NCI-H82 treated with DMSO at 0.1 percent for 48 hours (cell line): Measurements from ENCODE around the gene MRPS12.

Source experiments
- DNase-seq: peaks from one replicate; lab custom pipeline; 2025; ENCODE audit not compliant: unreplicated experiment; lab: John Stamatoyannopoulos, UW

Gene MRPS12

GRCh38 chr19:38910488-38910887, 20.3 kb upstream of the MRPS12 start:
- no peak for DNase-seq

DNA sequence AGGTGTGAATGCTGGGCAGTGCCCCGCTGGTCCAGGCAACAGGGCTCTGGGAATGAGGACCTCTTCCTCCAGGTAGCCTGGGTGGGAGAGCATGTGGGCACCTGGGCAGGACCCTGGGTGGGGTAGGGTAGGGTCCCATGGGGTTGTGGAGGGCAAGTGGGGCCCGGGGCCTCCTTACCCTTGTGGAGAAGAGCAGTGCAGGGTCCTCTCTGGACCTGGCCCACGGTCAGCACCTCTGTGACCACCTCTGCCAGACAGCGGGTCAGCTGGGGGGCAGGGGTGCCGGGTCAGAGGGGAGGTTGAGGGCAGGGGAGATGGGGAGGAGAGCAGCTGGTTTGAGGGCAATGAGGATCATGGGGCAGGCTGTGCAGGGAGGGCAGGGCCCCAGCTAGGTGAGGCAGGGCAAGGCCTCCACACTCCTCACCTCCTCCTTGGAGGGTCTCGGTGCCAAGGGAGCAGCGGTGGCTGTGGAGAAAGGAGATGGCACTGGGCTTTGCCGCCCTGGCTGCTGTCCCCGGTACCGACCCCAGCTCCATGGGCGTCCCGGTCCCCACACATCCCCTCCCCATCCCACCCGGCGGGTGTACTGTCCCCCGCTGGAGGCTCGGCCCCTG, 19.2 kb upstream of the MRPS12 start:
- DNase-seq: no peak

GRCh38 chr19:38912600-38913514, 17.9 kb upstream of the MRPS12 start:
- DNase-seq: no peak

- no peak for DNase-seq
Measured at GRCh38 chr19:38913958-38914357, 16.8 kb upstream of the MRPS12 start.

DNA sequence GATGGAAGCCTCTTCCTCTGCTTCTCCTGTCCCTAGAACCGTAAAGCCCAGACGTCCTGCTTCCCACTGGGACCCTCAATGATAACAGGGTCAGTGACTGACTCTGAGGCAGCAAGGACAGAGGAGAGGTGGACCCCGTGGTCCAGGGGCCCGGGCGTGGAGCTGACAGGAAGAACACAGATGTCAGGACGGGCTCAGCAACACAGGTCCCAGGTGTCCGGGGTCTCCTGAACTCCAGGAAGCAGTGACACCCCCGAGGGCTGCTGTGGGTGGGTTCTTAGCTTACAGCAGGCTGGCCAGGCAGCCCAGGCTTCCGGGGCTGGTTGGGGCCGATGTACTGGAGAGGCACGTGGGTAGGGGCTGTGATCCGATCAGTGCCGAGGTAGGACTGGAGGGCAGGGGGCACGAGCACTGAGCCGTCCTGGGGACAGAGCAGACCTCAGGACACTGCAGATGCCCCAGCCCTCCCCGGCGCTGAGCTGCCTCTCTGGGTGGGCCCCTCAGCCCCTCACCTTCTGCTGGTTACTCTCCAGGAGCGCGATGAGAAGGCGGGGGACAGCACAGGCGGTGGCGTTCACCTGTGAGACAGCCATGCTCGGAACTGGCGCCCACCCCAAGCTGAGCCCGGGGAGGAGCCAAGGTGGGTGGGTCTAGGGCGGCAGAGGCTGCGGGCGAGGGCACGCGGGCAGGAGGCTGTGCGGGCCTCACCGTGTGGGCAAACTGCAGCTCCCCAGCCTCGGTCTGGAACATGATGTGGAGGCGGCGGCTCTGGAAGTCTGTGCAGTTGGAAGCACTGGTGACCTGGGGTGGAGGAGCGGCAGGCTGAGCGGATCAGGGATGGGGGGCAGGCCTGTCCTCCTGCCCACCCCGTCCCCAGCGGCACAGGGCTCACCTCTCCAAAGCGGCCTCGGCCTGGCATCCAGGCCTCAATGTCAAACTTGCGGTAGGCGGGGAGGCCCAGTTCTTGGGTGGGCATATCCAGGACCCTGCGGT, 15.1 kb upstream of the MRPS12 start:
- no peak for DNase-seq

GRCh38 chr19:38917516-38917915, 13.2 kb upstream of the MRPS12 start:
- DNase-seq: no peak

DNA sequence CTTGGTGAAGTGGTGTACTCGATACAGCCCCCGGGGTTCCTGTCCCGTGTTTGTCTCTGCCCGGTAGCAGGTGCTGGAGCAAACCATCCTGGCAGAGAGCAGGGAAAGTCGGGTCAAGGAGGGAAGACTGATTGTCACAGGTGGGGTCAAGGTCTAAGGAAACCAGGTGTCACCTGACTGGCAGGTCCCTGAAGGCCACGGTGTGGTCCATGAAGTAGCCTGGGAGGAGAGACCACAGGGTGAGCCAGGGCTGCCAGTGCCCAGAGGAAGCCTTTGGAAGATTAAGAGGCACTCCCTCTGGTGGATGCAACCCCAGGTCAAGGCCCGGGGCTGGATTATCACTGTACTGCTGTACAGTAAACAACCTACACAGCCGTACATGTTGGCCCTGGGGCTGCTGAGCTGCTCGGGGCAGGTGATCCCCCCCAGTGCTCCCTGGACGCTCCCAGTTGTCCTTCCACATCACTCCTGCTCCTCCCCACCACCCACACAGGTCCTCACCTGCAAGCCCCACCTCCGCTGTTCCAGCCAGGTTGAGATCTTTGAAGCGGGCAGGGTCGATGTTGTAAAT, 12.7 kb upstream of the MRPS12 start:
- DNase-seq: peak; percentile 8

DNA sequence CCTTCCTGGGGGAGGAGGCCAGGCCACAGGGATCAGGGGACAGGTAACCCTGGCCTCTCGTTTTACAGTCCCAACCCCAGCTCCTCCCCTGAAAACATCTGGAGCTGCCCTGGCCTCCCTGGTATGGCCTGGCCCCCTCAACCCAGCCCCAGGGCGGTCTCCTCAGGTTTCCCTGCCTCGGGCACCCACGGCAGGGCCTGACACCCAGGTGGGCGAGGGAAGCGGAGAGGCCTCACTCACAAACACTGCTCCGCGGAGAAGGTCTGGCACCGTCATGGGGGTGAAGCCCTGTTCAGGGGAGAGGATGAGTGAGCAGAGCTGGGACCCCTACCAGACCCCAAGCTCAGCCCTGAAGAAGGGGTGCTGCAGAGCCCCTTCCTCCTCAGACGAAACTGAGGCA, 12.2 kb upstream of the MRPS12 start:
- no peak for DNase-seq

DNA sequence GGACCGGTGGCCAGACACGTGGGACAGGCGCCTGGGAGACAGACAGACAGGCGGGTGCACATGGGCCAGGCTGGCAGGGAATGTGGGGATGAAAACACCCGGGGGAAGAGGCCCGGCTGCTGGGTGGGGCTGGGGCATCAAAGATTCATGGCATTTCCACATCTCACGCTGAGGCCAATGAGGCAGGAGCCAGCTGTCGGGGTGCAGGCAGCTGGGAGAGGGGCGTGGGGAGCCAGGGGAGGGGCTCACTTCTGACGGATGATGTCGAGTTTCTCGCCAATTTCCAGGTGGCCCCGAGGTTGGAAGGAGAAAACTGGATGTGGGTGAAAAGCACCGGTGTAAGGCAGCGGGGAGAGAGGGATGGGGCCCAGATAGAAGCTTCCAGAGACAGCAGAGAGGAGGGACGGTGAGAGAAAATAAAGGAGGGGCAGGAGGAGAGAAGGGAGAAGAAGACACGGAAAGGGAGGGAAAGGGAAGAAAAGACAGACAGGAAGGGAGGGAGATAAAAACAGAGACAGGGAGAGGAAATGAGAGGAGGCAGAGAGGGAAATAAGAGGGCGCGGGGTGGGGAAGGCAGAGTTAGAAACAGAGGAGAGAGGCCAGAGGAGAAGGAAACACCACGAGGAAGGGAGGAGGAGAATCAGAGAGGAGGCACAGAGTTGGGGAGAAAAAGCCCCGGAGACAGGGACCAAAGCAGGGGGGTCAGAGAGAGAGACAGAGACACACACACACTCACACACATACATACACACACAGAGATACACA, 10.7 kb upstream of the MRPS12 start:
- DNase-seq: no peak

DNA sequence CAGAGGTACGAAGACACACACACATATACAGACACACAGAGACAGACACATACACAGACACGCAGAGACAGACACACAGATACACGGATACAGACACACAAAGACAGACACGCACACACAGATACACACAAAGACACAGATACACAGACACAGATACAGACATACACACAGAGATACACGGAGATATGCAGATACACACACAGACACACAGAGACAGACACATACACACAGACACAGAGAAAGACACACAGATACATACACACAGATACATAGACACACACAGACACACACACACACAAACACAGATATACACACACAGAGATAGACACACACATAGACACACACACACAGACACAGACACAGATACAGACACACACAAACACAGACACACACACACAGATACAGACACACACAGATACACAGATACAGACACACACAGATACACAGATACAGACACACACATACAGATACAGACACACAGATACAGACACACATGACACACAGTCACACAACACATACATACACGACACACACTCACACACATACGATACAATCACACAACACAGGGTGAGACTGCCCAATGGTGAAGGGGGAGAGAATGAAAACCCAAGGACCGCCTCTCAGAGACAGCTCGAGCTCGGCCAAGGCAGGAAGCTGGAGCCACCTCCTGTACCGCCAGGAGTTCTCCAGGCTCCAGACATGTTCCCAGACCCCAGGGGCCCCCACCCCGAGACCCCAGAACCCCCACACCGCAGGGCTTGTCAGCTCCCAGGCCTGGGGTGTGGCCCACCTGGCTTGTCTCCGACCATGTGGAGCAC, 9.9 kb upstream of the MRPS12 start:
- no peak for DNase-seq

- no peak for DNase-seq
Measured at GRCh38 chr19:38921420-38922274, 9.1 kb upstream of the MRPS12 start.

GRCh38 chr19:38922482-38922881, 8.3 kb upstream of the MRPS12 start:
- no peak for DNase-seq

DNA sequence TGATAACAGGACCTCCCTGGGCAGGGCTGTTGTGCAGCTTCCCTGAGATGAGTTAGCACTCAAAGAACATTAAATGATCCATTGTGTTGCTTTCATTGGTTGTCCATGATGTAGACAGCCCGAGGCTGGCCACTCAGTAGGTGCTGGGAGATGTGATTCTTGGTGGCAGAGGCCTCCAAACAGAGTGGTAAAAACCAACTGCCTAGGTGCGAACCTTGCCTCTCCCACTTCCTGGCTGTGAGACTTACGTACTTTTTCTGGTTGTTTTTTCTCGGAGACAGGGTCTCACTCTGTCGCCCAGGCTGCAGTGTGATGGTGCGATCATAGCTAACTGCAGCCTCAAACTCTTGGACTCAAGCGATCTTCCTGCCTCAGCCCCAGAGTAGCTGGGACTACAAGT, 6.4 kb upstream of the MRPS12 start:
- no peak for DNase-seq

DNA sequence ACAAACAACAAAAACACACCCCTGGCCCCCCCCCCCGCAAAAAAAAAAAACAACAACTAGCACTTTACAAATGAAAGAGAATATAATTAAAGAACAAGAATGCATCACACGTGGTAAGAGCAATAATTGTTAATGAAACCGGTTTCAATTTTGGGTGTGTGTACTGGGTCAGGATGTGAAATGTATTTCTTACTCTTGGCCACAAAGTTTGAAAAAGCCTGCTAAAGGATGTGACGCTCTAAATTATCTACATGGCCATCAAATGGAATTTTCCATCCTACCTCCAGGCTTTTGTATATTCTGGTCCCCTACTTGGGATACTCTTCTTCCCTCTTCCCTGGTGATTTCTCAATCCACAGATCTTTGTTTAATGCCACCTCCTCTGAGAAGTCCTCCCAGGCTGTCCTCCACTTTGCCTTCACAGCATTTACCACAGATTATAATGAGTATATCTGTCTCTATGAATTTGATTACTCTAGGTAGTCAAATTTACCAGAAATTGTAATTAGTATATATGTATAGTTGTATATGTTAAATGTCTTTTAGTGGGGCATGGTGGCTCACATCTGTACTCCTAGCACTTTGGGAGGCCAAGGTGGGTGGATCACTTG, 2.2 kb upstream of the MRPS12 start:
- DNase-seq: no peak

DNA sequence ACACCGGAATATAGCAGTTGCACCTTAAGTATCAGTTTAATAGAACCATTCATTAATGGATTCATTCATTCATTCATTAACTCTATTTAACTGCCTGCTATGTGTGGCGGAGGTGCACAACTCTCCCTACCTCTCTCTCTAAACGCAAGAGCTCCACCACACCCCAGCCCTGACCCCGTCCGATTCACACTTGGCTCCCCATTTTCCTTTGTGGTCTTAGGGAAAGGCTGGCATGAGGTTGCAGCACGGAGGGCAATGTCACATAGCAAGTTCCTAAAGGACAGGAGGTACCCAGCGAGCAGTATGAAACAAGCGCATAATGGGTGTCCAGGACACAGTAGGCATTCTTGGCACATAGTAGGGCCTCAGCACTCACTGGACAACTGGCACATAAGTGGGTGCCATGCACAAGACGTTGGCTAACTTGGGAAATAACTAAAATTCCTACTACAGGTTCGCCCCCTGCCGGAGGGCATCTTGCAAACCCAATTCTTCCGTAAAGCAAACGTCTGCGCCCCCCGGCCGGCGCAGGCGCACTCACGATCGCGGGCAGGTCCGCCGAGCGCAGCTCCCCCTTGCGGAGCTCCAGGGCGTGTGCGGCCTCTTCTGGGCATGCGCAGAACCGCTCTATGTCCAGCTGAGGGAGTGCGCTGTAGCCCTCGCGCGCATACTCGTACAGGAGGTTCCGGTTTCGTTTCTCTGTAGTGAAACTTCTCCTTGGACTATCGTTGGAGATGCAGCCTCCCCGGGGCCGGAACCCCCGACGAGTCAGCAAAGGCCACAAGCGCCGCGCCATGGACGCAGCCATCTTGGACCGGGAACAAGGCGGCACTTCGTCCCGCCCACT, 592 bp upstream of the MRPS12 start, which contains the start of gene SARS2:
Gene SARS2, minus strand, starts transcription at position 835 of the 847 bp plus-strand sequence. Its CDS starts 27 bp downstream, at position 808.
- peak; percentile 87 for DNase-seq

GRCh38 chr19:38931521-38931793, 713 bp downstream of the MRPS12 start:
- DNase-seq: no peak
